Activated CD4-positive, alpha-beta T cell treated with anti-CD3 and anti-CD28 coated beads, Interleukin-2, amount 50 U/mL, for 24 hours (primary cell): Measurements from ENCODE around the gene QPCTL.
A peak's percentile ranks its signal among the peaks of the same experiment; 100 is the strongest.
"Not testable (repeated sequence)": the region's sequence is repeated elsewhere in the genome, so short reads cannot be mapped to it uniquely, and the experiment has no call there.

ENCODE experiments used
- DNase-seq, 2 donors: peaks; one replicate each; pipeline ENCODE4 v3.0.0-alpha.2; 2020; ENCODE audit warnings: low read depth in 1 of 2, low spot score in 1 of 2

QPCTL gene

GRCh38 chr19:45716359-45717130 lies 24.1 kb downstream of the QPCTL start:
- peak; percentile 8 to 16 for DNase-seq

DNA sequence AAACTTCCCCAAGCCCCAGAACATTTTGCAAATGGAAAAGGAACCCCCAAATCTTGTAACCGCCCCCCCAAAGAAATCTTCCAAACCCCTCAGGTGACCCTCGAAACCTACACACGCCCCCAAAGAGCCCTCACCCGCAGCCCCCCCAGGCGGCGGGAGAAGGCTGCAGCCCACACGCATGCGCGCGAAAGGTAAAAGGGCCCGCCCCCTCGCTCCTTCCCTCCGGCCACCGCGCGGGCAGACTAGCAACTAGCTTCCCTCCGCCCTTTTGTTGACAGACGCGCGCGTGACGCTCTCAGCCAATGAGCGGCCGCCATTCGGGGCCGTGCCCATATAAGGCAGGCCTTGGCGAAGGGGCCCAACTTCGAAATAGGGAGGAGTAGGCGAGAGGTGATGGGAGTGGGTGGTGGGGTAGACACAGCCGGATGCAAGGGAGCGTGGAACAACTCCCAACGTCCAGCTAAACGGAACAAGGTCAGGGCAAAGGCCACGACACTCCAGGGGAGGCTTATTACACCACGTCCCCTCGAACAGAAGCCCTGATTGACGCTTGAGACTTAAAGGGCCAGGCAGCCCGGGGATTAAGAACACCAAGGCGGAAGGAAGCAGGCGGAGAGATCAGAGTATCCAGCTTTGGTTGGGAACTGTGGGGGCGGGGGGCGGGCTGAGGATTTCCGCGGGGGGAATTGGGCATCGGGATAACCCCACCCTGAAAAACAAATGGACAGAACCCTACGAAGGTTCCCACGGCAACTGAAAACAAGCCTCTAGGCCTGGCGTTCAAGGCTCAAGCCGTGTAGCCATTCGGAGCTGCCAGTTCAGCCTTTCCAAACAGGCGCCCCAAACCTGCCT lies 24.9 kb downstream of the QPCTL start:
- peak; percentile 89 to 96 for DNase-seq

- no peak for DNase-seq
Observed at GRCh38 chr19:45717983-45718650, 25.7 kb downstream of the QPCTL start.

- DNase-seq: not testable (repeated sequence)
Observed at GRCh38 chr19:45720065-45720464, 27.6 kb downstream of the QPCTL start.

DNA sequence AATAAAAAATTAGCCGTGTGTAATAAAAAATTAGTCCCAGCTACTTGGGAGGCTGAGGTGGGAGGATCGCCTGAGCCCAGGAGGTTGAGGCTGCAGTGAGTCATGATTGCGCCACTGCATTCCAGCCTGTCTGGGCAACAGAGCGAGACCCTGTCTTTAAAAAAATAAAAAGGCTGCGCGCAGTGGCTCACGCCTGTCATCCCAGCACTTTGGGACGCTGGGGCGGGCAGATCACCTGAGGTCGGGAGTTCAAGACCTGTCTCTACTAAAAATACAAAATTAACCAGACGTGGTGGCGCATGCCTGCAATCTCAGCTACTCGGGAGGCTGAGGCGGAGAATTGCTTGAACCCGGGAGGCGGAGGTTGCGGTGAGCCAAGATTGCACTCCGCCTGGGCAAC lies 36.2 kb downstream of the QPCTL start:
- DNase-seq: not testable (repeated sequence)

DNA sequence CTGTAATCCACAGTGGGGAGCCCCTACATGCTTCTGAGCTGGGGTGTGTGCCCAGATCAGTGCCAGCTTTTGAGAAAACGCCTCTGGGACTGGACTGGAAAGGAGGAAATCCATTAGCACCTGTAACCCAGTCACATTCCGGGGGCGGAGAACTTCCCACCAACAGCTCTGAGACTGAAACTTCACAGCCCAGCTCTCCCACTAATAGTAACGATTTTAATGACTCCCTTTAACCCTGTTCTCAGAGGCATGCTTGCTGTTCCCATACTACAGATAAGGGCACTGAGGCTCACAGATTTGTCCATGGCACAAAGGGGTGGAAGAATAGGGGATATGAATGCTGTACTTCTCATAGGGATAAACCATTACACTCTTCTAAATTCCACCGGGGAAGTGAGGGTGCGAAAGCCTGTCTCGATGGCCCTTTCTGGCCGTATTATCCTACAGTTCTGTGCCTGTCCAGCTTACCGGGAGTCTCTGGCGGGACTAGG lies 37.4 kb downstream of the QPCTL start:
- DNase-seq: no peak

- DNase-seq: peak; percentile 83 to 94
Observed at GRCh38 chr19:45730368-45731288, 38.2 kb downstream of the QPCTL start, which contains the start of gene FBXO46. Gene FBXO46, minus strand, starts transcription at chr19:45730896. Its CDS starts 17,401 bp downstream, at chr19:45713495.

- no peak for DNase-seq
Observed at GRCh38 chr19:45733160-45733810, 40.8 kb downstream of the QPCTL start, which contains the start of gene MEIOSIN. Gene MEIOSIN, plus strand, starts transcription at chr19:45733439. Its CDS starts 1,938 bp downstream, at chr19:45735377.

DNA sequence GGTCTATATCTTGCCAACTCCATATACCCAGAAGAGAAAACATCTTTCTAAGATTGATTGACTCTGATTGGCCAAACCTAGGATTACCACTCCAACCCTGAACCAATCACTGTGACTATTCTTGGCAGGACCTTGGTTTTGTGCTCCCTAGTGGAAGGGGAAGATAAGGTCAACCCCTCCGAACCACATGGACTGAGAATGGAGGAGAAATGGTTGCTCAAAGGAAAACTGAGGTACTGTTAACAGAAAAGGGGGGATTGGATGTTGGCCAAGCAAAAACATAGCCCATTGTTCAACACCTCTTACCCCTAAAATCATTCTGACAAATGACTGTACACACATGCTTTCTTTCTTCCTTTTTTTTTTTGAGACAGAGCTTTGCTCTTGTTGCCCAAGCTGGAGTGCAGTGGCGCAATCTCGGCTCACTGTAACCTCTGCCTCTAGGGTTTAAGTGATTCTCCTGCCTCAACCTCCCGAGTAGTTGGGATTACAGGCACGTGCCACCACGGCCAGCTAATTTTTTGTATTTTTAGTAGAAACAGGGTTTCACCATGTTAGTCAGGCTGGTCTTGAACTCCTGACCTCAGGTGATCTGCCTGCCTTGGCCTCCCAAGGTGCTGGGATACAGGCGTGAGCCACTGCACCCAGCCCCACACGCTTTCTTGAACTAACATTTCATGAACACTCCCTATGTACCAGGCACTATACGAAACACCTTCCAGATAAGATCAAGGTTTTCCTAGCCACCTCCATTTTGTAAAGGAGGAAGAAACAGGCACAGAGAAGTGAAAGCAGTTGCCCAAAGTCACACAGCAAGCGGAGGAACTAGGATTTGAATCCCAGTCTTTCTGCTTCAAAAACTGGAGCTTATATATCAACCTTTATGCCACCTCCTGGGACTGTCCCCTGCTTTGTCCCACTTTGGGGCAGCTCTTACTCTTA lies 47.3 kb downstream of the QPCTL start:
- DNase-seq: no peak

DNA sequence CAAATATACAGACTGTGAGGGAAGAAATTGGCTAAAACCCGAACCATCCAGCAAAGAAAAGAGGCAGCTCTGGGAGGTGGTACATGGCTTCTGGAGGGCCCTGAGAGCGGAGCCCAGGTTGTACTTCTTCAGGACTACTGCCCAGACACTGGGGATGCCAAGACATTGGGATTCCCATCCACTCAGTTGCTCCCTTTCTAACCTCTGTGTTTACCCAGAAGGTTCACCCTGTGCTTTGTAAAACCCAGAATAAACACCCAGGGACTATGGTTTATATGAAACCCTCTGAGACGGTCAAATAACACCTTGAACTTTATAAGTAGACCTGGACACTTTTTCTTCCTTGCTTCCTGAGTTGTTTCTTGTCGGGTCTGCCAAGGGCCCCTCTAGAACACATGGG lies 50.5 kb downstream of the QPCTL start:
- DNase-seq: no peak

DNA sequence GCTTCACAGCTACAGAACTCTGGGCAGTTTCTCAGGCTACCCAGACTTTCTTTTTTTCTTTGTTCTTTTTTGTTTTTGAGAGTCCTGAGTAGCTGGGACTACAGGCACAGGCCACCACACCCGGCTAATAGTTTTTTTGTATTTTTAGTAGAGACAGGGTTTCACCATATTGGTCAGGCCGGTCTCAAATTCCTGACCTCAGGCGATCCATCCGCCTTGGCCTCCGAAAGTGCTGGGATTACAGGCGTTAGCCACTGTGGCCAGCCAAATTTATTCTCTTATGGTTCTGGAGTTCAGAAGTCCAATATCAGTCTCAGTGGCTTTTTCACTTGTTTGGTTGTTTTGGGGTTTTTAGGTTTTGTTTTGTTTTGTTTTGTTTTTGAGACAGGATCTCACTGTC lies 53.1 kb downstream of the QPCTL start:
- no peak for DNase-seq

GRCh38 chr19:45746866-45747265 lies 54.4 kb downstream of the QPCTL start:
- DNase-seq: no peak

- DNase-seq: no peak
Observed at GRCh38 chr19:45747513-45747912, 55.0 kb downstream of the QPCTL start.

GRCh38 chr19:45751483-45751882 lies 59.0 kb downstream of the QPCTL start:
- DNase-seq: not testable (repeated sequence)

- DNase-seq: no peak
Observed at GRCh38 chr19:45752639-45753038, 60.2 kb downstream of the QPCTL start.

- no peak for DNase-seq
Observed at GRCh38 chr19:45753548-45753947, 61.1 kb downstream of the QPCTL start.
